NCI-H1417 treated with DMSO at 0.1 percent for 48 hours (cell line): ENCODE results near the gene CLEC16A.

Source experiments
- DNase-seq: peaks from one replicate; lab custom pipeline; 2025; lab: John Stamatoyannopoulos, UW

The CLEC16A gene

DNA sequence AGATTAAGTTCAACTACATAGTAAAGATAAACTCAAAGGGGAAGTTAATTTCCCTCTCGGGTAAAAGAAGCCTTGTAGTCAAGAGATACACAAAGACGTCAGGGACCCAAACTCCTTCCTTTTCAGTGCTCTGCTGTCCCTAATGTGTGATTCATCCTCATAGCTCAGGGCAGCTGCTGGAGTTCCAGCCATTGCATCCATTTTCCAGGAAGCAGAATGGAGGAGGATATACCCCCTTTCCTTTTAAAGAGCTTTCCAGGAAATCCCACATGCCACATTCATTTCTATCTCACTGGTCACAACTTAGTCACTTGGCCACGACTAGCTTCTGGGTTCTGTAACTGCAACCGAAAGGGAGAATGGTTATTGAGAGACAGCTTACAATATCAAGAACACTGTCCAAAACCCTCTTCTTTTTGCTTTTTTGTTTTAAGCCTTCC is 216.3 kb downstream of the CLEC16A start:
- DNase-seq: no peak

- no peak for DNase-seq
Measured at GRCh38 chr16:11161439-11161838, 217.1 kb downstream of the CLEC16A start.

- DNase-seq: no peak
Measured at GRCh38 chr16:11161974-11162373, 217.6 kb downstream of the CLEC16A start.

- DNase-seq: no peak
Measured at GRCh38 chr16:11162586-11163268, 218.4 kb downstream of the CLEC16A start.

- no peak for DNase-seq
Measured at GRCh38 chr16:11163761-11164261, 219.4 kb downstream of the CLEC16A start.

- no peak for DNase-seq
Measured at GRCh38 chr16:11164482-11165270, 220.3 kb downstream of the CLEC16A start.

- no peak for DNase-seq
Measured at GRCh38 chr16:11165349-11165748, 221.0 kb downstream of the CLEC16A start.

DNA sequence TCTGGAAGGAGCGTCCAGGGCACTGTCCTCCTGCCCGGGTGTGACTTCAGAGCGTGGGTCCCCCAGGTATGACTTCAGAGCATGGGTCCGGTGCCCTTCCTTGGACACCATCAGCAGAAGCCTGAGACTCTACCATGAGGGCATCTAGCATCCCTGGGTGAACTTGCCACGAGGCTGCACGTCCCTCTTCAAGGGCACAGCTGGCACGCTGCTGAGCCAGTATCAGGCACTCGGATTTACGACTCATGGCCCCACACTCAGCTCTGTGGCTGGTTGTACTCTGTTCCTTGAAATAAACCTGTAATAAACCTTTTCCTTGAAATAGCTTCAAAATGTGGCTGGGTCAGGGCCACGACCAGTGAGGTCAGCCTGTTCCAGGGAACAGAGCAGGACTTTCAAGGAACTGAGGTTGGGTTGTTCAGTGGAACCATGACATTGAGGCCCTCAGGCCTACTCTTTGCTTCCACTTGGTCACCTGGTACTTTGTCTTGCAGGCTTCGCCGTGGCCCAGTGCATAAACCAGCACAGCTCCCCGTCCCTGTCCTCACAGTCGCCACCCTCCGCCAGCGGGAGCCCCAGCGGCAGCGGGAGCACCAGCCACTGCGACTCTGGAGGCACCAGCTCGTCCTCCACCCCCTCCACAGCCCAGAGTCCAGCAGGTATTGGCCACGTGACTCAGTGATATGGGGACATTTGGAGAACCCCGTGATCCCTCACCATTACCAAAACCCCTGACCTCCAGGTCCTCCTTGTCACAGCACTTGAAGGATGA is 221.7 kb downstream of the CLEC16A start:
- no peak for DNase-seq

DNA sequence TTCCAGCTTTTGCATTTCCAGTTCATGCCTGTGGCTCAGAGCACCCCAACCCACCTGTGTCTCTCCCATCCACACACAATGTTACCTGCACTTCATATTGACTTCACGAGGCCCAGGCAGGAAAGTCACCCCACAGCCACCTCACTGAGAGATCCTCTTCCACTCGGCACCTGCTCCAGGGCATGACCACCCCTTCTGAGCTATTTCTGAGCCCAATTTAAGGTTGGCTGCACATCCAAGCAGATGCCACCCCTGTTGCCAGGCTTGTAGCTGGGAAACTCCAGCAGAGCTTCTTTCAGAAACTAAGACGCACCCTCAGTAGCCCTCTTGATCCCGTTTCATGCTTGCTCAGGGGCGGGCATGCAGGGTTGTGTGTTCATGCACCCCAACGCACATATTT is 223.2 kb downstream of the CLEC16A start:
- DNase-seq: no peak

DNA sequence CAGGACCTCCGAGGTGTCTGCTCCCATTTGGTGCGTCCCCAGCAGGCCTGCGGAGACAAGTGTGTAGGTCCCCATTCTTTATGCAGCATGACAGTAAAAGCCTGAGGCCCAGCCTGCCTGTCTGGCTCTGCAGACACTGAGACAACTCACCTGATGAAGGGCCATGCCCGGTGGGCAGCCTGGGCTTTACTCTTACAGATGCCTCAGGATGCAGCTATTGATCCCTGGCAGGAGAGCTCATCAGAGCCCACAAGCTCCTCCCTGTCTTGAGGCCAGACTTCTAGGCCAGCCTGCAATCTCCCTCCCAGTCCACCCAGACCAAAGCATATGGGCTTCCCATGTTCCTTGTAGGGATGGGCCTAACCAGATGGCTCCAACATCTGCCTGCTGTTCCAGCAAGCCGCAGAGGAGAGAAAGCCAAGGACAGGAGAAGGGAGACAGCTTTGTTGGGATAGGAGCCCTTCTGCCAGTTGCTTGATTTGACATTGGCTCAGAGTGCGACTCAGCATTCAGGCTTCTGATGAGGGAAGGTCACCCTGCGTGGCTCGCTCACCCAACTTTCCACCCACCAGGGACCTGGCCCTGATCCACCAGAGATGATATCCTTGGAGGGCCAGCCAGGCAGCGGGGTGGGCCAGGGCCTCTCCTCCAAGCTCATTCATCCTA is 224.2 kb downstream of the CLEC16A start:
- DNase-seq: no peak

DNA sequence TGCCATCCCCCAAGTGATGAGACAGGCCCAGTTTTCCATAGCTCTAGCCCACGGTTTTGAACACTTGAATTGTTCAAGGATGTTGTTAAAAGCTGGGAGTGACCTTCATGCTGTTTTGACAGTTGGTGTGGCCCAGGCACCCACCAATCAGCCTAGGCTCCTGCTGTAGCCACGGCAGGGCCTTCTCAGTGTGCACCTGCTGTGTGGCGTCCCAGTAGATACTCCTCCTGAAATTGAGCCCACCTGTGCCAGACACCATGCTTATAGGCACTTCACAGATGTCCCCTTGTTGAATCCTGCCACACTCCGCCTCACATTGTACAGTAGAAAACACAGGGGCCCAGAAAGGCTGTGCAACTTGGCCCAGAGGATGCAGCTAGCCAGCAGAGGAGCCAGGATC is 225.3 kb downstream of the CLEC16A start:
- DNase-seq: no peak

DNA sequence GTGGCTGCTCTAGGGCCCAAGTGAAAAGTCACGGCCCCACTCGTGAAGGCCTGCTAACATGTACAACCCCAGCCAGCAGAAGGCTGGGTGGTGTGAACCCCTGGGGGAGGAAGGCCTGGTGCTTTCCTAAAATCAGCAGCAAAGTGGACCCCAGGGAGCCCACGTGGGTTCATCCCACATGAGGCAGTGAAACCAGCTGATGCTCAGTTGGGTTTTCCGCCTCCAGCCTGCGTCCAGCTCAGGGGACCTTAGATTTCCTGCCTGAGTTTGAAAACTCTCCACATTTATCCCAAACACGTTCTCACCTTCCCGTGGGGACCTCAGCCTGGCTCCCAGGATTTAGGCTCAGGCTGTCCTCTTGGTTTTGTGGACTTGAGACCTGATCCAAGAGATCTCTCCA is 225.8 kb downstream of the CLEC16A start:
- DNase-seq: no peak

- no peak for DNase-seq
Measured at GRCh38 chr16:11170696-11171447, 226.5 kb downstream of the CLEC16A start.

DNA sequence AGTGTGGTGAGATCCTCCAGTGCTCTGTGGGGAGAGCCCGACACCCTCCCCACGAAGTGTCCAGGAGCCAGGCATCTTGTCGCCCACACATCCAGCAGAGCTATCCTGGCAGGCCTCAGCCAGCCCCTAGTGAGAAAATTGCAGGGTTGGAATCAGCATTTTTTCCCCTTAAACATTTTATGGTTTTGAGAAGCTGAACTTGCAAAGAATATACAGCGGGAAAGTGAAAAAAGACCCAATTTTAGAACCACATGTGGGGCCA is 227.0 kb downstream of the CLEC16A start:
- no peak for DNase-seq

DNA sequence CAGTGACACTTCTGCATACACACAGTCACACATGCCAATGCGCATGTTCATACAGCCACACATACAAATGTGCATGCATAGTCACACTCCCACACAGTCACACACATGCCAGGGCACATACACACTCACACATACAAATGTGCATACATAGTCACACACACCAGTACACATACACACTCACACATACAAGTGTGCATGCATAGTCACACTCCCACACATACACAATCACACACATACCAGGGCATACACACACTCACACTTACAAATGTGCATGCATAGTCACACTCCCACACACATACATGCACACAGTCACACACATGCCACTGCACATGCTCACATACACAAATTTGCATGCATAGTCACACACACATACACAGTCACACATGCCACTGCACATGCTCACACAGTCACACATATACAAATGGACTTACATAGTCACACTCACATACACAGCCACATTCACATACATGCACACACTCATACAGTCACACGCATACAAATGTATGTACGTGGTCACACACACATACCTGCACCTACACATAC is 227.5 kb downstream of the CLEC16A start:
- DNase-seq: no peak

DNA sequence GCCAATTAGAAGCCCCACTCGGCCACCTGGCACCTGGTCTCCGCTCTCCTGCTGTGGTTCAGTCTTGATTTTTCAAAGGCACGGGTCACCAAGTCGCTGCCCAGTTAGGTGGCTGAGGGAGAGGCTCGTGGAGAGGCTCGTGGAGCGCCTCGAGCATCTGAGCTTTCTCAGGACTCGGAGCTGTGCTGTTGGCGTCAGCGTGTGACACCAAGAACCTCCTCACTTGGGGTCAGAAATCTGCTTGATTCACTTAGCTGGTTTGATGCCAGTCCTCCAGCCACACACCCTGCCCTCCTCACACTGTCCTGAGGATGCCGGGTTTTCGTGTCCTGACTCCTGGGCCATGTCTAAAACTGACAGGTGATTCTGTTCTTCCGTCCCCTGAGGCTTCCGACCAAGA is 229.1 kb downstream of the CLEC16A start:
- DNase-seq: no peak

GRCh38 chr16:11174141-11174540 is 229.8 kb downstream of the CLEC16A start:
- no peak for DNase-seq

DNA sequence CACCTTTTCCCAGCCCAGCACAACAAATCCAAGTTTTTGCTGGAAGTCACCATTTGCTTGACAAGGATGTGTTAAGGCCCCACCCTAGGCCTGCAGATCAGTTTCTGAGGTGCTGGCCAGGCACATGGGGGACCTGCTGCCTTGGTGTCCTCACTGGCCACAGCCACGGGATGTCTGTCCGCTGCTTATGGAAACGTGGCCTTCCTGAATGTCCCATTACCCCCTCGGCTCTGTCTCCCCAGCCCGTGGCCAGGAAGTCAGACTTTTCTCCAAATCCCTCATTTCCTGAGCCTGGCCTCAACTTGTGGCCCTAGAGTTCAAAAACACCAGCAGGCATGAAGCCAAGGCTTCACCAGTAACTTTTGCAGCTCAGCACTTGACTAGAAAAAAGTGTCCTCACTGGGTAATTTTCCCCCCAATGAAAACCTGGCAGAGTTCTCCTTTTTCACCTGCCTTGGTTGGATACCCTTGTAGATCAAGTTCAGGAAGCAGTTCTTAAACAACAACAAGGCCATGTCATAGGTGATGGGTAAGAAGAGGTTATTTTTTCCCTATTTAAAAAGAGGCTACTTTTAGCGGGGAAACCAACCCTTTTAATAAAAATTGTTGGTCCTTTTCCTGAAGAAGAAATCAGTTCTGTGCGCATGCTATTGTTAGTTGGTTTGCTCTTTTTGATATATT is 230.9 kb downstream of the CLEC16A start:
- DNase-seq: no peak

- DNase-seq: no peak
Measured at GRCh38 chr16:11175787-11176341, 231.5 kb downstream of the CLEC16A start.

DNA sequence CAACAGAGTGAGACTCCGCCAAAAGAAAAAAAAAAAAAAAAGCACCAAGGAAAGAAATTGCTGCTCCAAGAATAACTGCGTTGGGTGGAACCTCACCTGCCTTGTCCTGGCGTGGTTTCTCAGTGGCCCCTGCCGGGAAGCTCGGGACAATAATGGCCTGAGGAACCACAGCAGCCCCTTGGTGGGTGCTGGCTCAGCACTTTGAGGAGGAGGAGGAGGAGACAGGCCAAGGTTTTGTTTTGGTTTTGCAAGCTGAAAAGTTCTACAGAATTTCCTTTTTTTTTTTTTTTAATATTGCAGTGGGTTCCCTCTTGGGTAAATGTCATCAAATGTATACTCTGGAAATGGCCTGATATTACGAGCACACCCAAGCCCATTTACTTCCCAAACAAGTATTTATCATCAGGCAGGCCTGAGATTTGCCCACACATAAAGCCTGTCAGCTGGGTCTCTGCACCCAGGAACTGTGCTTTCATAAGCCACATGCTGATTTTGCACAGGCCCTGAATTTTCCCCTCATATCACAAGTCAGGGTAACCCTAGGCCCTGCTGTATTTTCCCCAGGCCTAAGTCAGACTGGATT is 233.3 kb downstream of the CLEC16A start:
- no peak for DNase-seq
